Hematopoietic multipotent progenitor cell treated with erythropoietin and hydrocortisone succinate and interleukin-3 and kit ligand, for 6 days (in vitro differentiated cells): ENCODE results near the gene LPP.

Experiments
- DNase-seq: peaks from one replicate; pipeline ENCODE4 v3.0.0-alpha.2; 2015

Gene LPP

GRCh38 chr3:188305220-188305619, 151.3 kb downstream of the LPP start:
- no peak for DNase-seq

- DNase-seq: no peak
Measured at GRCh38 chr3:188306435-188307005, 152.6 kb downstream of the LPP start.

DNA sequence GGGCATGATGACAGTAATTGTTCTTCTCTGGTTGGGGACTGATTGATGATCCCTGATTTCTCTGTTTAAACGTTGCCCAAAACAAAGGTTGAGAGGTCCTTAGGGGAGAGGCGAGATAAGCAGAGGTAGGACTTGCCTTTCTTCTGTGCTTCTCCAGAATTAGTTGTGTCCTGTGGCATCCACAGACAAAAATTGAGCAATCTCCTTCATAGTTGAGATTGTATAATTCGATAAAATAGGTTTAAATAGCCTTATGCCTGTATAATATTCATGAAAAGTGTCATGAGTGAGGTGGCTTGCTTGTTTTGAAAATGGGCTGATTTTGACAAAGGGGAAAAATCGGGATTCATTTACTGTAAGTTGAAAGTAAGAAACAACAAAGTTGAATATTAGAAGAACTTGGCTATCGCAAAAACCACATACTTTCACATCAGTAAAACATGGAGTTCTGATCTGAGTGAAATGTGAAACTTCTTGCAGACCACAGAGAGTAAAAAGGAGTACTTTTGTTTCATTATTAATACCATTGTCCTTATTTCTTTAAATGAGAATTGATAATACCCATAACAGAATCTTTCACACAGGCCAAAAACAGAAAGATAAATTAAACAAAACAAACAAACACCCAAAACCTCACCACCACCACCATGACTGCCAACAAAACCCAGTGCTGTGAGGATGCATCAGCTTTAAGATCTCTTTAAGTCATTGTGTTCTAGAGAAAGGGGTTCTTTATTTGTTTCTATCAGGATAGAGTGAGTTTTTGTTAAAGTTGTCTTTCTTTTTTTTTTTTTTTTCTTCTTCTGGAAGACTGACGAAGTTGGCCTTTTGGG, 155.7 kb downstream of the LPP start:
- no peak for DNase-seq

DNA sequence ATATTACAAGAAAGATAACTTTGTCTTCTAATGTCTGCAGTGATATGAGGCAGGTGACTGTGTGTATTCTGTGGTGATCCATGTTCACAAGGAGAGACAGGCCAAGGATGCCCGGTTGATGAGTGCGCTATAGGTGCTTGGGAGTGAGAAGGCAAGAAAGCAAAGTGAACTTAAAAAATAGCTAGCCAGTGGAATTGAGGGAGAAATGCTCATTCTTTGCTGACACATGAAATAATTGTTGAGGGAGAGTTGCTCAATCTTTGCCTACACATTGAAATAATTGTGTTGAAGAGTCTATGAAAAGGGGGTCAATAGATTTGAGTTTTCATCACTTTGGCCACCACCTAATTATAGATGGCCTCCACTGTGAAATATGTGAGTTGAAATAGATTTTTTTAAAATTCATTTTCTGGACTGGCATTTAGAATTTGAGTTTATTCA, 156.3 kb downstream of the LPP start:
- no peak for DNase-seq

DNA sequence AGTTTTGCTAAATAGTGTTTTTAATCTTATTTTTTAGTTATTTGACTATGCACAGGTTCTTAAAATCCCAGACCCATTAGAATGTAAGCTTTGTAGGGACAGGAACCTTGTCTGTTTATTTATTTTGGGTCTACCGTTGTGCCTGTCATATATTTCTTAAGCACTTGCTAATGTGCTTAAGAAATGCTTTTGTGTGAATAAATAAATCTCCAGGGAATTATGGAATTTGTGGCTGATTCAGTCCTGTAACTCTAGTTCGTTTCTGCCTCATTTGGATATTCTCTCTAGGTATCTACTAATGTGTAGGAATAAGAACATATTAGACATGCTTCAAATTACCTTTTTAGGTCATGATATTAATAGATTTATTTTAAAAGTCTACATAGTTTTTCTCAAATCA, 161.6 kb downstream of the LPP start:
- no peak for DNase-seq

GRCh38 chr3:188316021-188316722, 162.2 kb downstream of the LPP start:
- DNase-seq: no peak

DNA sequence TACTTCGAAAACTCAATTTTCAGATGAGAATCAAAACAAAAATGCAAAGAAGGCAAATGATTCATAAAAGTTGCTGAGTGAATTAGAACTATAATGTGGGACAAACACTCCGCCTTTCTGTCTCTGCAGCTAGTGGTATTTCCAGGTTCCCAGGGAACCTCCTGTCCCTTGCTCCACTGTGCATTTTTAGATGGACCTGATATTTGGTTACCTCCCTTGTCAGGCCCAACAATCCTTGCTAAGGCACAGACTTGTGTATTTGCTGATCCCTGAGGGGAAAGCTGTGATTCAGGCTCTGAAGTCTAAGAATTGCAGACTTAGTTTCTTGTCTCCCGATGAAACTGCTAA, 162.7 kb downstream of the LPP start:
- DNase-seq: no peak

DNA sequence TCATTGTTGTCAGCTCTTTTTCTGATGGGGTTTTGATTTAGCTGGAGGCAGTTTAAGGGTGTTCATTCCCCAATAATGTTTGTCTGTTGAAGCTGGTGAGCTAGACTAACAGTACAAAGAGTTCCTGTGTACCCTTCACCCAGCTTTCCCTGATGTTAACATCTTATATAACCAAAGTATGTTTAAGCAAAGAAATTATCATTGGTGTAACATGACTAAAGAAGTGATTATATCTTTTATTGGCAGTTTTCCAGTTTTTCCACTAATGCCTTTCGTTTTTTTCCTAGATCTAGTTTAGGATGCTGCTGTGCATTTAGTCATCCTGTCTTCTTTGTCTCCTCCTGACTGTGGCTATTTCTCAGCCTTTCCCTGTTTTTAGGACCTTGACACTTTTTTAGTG, 165.6 kb downstream of the LPP start:
- no peak for DNase-seq

DNA sequence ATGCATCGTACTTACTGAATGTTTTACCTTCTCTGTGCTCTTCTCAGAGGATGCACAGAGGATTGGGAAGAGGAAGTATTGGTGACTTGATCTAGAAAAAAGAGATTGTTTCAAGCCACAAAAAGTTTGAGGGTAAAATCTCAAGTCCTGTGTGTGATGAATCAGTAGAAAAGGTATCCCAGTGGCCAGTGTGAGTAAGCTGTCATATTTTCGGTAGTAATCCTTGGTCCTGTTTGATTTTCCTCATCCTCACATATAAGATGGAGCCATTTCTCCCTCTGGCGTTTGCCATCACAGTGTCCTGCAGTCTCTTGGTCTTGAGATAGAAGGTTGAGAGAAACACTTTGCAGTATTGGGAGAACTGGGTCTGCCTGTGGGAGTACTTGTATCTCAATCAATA, 166.8 kb downstream of the LPP start:
- no peak for DNase-seq

DNA sequence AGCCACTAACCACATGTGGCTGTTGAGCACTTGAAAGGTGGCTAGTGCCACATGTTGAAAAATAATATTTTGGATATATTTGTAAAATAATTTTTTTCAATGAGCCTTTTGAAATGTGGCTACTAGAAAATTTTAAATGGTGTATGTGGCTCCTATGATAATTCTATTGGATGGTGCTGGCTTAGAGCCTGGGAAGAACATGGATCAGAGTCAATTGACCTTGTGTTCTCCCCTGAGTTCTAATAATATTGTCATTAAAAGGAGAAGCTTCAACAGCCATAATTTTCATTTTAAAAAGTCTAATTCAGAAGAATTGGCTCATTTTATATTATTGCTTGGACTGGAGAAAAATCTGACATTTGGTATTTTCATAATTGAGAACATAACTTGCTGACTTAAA, 167.3 kb downstream of the LPP start:
- DNase-seq: no peak

DNA sequence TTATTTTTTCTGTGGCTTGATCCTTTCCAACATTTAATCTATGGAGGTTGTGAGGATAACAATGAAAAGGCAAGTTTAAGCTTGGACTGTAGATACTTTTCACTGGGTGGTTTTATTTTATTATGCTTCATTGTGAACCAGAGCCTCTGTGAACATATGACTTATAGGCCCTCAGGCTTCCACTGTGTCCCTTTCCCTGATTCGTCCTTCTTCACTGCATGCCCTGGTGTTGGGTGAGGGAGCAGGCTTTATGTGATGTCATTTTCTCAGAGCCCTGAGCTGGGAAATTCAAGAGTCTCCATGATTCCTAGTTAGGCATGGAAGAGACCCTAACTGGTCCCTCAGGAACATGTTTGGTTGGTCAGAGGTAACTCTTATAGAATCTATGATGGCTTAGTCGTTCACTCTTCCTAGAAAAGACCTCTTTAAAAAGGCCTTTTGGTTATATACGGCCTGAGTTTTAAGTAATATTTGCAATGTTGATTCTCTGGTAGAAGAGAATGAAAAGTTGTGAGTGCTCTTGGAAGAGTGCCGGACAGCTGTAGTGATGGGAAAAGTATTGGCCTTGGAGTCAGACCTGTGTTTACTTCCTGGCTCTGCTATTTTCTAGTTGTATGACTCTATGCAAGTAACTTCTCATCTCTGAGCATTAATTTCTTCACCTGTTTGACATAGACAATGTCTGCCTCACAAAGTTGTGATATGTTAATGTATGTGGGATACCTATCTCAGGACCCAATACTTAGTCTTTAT, 168.4 kb downstream of the LPP start:
- no peak for DNase-seq

- no peak for DNase-seq
Measured at GRCh38 chr3:188323067-188323842, 169.3 kb downstream of the LPP start.

- DNase-seq: no peak
Measured at GRCh38 chr3:188326111-188326510, 172.2 kb downstream of the LPP start.

GRCh38 chr3:188326968-188327367, 173.0 kb downstream of the LPP start:
- no peak for DNase-seq

DNA sequence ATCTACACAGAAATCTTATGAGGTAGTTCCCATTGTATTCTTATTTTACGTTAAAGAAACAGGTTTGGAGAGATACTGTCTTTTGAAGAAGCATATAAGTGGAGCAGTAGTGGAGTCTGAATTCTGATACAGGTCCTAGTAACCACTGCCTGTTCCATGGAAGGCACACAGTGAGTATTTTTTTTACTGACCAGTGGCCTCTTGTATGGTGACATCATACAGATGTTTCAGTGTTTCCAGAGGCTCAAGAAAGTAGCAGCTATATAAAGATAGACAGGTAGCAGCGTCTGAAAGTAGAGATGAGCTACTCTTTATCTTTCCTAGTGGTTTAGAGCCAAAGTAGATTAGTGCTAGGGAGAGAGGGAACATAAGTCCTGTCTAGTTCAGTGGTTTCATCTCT, 173.5 kb downstream of the LPP start:
- no peak for DNase-seq

DNA sequence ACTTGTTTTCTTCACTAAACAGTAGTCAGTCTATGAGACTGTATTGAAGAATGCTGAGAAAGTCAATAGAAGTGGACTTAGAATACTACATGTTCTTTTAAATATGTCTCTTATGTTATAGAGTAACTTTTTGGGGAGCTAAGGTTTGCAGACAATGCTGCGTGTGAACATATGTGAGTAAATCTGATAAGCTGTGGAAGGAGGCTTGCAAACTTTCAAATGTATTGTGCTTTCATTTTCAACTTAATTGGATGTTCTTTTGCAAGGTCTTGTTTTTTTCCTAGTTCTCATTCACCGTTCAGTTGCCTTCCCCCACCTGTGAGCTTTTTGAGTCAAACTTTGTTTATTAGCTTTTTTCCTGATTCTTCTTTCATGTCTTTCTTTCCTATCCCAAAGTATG, 176.2 kb downstream of the LPP start:
- DNase-seq: no peak

DNA sequence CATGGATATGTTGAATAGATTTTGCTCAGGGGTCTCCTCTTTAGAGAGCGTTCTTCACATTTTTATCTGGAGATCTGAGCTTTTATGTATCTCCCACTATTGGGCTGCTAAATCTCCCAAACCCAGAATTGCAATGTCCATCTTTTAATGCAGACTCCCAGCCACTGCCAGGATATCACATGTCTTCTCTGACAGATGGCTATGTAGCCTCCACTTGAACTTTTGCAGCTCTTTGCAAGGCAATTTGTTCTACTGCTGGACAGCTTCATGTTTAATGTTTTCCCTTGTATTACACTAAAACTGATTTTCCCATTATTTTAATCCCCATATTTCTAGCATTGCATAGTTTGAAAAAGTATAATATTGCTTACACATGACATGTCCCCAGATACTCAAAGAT, 177.2 kb downstream of the LPP start:
- DNase-seq: no peak

- DNase-seq: no peak
Measured at GRCh38 chr3:188332085-188332484, 178.1 kb downstream of the LPP start.

GRCh38 chr3:188335656-188336055, 181.7 kb downstream of the LPP start:
- no peak for DNase-seq

GRCh38 chr3:188336178-188336577, 182.2 kb downstream of the LPP start:
- no peak for DNase-seq

GRCh38 chr3:188337232-188337631, 183.3 kb downstream of the LPP start:
- DNase-seq: no peak

DNA sequence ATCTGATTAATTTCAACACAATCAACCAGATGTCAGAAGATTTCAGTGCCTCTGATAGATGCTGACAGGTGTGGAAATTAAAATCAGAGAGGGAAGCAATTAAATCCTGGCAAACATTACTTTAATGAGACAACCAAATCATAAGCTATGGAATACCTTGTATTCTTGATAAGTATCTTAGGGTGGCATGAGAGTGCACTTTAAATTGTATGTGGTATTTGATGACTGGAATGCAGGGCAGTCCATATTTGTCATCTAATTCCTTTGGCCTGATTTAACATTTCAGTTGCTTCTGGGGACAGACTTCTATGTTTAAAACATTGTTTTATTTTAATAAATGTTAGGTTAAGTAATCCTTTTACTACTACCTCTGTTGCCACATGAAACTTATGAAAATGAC, 184.1 kb downstream of the LPP start:
- no peak for DNase-seq
